ENCODE results near the gene STARD9.

Gene STARD9

DNA sequence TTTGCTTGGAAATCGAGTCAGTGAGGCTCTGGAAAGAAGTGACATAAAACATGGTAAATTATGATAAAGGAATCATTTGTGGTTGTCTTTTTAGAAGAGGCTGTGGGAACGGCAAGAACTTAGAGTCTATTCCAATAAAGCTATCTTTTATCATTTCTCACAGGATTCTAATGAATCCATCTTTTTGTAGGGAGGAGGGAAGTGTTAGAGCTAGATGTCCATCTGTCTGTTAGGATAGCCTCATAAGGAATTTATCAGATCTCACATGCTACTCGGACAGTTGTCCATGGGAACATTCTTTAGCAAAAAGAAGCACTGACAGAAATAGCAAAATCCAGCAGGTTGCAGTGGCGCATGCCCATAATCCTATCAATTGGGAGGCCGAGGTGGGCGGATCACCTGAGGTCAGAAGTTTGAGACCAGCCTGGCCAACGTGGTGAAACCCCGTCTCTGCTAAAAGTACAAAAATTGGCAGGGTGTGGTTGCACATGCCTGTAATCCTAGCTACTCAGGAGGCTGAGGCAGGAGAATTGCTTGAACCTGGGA, 37.0 kb downstream of the STARD9 start:
- DNase-seq (ENCODE audit: low read depth) = no peak
- TF ChIP-seq, protein P1, sequence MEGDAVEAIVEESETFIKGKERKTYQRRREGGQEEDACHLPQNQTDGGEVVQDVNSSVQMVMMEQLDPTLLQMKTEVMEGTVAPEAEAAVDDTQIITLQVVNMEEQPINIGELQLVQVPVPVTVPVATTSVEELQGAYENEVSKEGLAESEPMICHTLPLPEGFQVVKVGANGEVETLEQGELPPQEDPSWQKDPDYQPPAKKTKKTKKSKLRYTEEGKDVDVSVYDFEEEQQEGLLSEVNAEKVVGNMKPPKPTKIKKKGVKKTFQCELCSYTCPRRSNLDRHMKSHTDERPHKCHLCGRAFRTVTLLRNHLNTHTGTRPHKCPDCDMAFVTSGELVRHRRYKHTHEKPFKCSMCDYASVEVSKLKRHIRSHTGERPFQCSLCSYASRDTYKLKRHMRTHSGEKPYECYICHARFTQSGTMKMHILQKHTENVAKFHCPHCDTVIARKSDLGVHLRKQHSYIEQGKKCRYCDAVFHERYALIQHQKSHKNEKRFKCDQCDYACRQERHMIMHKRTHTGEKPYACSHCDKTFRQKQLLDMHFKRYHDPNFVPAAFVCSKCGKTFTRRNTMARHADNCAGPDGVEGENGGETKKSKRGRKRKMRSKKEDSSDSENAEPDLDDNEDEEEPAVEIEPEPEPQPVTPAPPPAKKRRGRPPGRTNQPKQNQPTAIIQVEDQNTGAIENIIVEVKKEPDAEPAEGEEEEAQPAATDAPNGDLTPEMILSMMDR (conservative IDR thresholded peaks at IDR 0.05; ENCODE audit: low read depth, low read length) = no peak
- H3K4me3 ChIP-seq (ENCODE audit: low read depth, low read length) = no peak overlapping the region

DNA sequence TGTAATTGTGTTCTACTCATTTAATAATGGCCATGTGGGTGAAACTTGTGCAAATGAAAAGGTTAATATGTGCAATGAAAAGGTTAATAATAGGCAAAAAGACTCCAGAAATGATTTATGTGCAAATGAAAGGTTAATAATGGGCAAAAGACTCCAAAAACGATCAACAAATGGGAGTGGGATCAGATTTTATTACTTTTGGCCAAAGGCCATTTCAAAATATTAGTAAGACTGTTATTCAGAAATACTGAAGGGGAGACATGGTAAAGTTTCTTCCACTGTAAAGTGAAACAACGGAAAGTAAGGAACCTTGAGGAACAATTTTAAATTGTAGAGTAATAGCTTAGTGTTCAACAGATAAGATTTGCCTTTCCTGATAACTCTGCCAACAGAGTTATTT, 40.7 kb downstream of the STARD9 start:
- TF ChIP-seq, protein P1 (conservative IDR thresholded peaks at IDR 0.05; ENCODE audit: low read depth, low read length) = no peak
- no peak overlapping the region for H3K4me3 ChIP-seq (ENCODE audit: low read depth, low read length)
- no peak for DNase-seq (ENCODE audit: low read depth)

GRCh38 chr15:42619656-42620371, 44.4 kb downstream of the STARD9 start:
- DNase-seq (ENCODE audit: low read depth) = no peak
- TF ChIP-seq, protein P1 (conservative IDR thresholded peaks at IDR 0.05; ENCODE audit: low read depth, low read length) = no peak
- H3K4me3 ChIP-seq (ENCODE audit: low read depth, low read length) = no peak overlapping the region

- no peak overlapping the region for H3K4me3 ChIP-seq (ENCODE audit: low read depth, low read length)
- TF ChIP-seq, protein P1 (conservative IDR thresholded peaks at IDR 0.05; ENCODE audit: low read depth, low read length) = no peak
- no peak for DNase-seq (ENCODE audit: low read depth)
Measured at GRCh38 chr15:42621386-42621785, 46.0 kb downstream of the STARD9 start.

DNA sequence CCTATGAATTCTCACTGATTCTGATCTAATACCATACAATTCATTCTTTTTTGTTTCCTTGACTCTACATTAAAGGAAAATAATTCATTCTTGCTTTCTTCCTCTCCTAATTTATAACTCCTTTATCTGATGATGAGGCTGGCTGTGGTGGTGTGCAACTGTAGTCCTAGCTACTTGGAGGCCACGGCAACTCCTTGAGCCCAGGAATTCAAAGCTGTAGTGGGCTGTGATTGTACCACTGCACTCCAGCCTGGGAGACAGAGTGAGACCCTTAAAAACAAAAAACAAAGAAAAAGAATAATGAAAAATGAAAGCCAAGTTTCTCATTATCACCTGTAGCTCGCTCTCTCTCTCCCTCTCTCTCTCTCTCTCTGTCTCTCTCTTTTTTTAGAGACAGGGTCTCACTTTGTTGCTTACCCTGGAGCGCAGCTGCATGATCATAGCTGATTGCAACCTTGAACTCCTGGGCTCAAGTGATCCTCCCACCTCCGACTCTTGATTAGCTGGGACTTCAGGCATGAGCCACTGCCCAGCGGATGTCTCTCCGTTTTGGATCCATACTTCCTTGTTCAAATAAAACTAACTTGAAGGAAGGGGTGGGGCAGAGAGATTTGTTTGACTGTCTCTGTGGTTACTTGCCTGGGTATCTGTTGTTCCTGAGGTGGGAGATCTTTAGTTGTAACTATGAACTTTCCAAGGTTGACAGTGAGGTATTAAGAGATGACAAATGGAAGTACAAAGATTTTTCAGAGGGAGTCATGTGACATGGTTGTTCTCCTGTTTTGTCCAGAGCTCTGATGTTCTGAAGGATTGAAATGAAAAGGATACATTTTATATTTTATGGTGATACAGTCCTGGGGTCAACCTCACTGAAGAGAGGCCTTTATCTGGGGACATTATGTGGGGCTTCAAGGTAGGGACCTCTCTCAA, 46.9 kb downstream of the STARD9 start:
- no peak overlapping the region for H3K4me3 ChIP-seq (ENCODE audit: low read depth, low read length)
- TF ChIP-seq, protein P1 (conservative IDR thresholded peaks at IDR 0.05; ENCODE audit: low read depth, low read length) = no peak
- no peak for DNase-seq (ENCODE audit: low read depth)

GRCh38 chr15:42623951-42624350, 48.5 kb downstream of the STARD9 start:
- no peak overlapping the region for H3K4me3 ChIP-seq (ENCODE audit: low read depth, low read length)
- no peak for DNase-seq (ENCODE audit: low read depth)
- TF ChIP-seq, protein P1 (conservative IDR thresholded peaks at IDR 0.05; ENCODE audit: low read depth, low read length) = no peak

Measured in choroid plexus epithelial cell (primary cell).